Measurements from ENCODE around the gene LRIG1.

GRCh38 chr3:66487465-66487864, 13.4 kb downstream of the LRIG1 start:
- TF ChIP-seq, protein P1, sequence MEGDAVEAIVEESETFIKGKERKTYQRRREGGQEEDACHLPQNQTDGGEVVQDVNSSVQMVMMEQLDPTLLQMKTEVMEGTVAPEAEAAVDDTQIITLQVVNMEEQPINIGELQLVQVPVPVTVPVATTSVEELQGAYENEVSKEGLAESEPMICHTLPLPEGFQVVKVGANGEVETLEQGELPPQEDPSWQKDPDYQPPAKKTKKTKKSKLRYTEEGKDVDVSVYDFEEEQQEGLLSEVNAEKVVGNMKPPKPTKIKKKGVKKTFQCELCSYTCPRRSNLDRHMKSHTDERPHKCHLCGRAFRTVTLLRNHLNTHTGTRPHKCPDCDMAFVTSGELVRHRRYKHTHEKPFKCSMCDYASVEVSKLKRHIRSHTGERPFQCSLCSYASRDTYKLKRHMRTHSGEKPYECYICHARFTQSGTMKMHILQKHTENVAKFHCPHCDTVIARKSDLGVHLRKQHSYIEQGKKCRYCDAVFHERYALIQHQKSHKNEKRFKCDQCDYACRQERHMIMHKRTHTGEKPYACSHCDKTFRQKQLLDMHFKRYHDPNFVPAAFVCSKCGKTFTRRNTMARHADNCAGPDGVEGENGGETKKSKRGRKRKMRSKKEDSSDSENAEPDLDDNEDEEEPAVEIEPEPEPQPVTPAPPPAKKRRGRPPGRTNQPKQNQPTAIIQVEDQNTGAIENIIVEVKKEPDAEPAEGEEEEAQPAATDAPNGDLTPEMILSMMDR (IDR thresholded peaks at IDR 0.05), result no peak
- TF ChIP-seq EP300 (IDR thresholded peaks at IDR 0.05), result no peak
- TF ChIP-seq POLR2A (IDR thresholded peaks at IDR 0.05; ENCODE audit: low read depth), result no peak
- TF ChIP-seq POLR2AphosphoS5 (IDR thresholded peaks at IDR 0.05), result peak; percentile 53 to 75
